Stimulated activated CD8-positive, alpha-beta memory T cell treated with anti-CD3 and anti-CD28 coated beads, Interleukin-4, amount 100 ng/mL, for 1 hour (primary cell): ENCODE measurements around the gene FAM89B.

Source experiments
- DNase-seq, 2 donors: peaks; one replicate each; pipeline ENCODE4 v3.0.0-alpha.2; 2020; ENCODE audit warnings: low read depth in 2 of 2, low spot score in 1 of 2

Gene FAM89B

GRCh38 chr11:65588199-65589054 is 16.1 kb downstream of the FAM89B start:
- DNase-seq: peak in 1 of 2 donors; percentile 61

DNA sequence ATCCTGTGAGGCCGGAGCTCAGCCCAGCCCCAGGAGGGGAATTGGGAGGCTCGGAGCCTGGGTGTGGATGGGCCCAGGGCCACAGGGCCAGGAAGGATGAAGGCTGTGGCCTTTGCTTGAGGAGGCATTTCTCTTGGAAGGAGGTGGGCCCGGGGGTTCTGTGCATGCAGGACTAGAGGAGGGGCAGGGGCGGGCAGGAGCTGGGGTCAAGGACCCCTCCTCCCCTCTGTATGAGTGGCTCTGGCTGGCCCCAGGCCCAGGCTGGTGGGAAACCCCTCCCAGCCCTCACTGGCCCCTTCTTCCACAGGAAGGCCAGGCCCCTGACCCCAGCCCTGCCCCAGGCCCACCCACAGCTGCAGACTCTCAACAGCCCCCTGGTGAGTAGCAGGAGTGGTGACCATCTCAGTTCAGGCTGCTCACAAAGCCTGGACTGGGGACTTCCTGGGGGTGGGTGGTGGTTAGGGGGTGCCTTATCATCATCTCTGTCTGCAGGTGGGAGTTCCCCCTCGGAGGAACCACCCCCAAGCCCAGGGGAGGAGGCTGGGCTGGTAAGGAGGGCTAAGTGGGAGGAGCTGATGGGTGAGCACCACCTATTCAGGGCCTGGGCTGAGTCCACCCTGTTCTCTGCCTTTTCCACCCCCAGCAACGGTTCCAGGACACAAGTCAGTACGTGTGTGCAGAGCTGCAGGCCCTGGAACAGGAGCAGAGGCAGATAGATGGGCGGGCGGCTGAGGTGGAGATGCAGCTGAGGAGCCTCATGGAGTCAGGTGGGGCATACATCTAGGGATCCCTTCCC is 17.3 kb downstream of the FAM89B start:
- DNase-seq: no peak

- DNase-seq: no peak
Observed at GRCh38 chr11:65590240-65590738, 18.0 kb downstream of the FAM89B start.

DNA sequence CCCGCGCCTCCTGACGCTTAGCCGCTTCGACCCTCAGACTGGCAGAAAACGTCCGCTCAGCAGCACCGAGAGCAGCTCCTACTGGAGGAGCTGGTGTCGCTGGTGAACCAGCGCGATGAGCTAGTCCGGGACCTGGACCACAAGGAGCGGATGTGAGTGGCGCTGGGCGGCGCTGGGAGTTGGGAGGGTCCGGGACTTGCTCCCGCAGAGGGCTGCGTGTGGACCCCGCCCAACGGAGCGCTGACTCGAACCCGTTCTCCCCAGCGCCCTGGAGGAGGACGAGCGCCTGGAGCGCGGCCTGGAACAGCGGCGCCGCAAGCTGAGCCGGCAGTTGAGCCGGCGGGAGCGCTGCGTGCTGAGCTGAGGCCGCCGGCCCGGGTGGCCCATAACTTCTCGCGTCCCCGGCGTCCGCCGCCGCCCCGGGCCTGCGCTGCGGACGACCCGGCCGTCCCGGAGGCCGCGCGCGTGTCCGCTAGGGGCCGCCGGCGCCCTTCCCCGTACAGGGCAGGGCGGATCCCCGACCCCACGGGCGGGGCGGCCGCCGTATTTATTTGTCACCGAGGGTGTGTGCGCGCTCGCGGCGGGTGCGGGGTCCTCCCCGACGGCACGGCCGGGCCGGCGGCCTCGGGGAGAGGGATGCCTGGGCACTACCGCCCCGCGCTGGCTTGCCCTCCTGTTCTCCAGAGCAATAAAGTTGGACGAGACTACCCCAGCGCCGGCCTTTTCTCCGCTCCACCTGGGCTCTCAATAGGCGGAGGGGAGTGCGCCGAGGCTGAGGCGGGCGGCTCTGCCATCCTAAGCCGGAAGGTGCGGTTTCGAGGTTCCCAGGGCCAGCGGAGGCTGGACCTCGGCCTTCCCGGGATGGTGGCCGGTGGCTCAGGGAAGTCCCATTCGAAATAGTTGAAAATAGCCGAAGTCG is 19.9 kb downstream of the FAM89B start:
- no peak for DNase-seq

DNA sequence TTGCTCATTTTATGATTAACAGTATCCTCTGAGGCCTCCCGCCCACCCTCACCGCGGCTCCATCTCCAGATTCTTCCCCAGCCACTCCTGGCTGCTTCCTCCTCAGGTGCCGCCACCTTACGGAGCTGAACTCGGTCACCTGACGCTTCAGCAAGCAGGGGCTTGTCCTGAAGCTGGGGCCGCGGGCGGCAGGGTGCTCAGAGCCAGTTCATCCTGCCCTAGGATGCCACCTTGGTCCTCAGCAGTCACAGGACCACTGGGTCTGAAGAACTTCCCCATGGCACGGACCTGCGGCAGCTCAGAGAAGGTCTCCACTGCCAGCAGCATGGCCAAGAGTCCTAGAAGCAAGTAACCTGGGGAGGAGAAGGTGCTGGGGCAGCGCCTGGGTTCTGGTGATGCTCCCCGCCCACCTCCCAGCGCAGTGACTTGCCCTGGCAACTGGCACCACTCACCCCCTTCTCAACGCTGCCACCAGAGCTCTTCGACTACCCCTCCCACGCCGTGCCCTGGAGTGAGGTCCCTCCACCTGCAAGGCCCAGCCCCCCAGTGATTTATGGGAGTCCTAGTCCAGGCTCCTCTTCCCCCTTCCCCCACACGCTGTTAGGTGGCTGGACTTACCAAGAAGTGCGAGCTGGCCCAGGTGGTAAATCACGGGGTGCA is 20.6 kb downstream of the FAM89B start:
- no peak for DNase-seq

GRCh38 chr11:65593518-65594414 is 21.4 kb downstream of the FAM89B start:
- DNase-seq: no peak

DNA sequence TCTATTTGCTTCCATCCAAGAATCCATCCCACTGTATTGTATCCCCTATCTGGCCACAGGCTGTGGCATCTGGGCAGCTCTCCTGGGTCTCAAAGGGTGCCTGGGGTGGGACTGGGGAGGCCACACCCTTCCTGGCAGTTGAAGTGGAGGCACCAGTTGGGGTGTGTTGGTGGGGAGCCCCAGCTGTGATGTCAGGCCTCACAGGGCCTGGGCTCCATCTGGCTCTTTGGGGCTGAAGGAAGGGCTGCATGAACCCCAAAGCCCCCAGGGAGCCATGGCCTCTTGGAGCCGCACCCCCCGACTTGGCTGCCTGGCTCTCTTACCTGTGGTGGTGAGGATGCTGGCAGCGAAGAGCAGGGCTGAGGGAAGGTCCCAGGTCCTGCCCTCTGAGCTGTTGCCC is 22.8 kb downstream of the FAM89B start:
- no peak for DNase-seq

- DNase-seq: no peak
Observed at GRCh38 chr11:65595543-65596281, 23.4 kb downstream of the FAM89B start, which contains the start of gene KCNK7. TSS of gene KCNK7 (minus strand) at chr11:65595800. CDS start at chr11:65595772, 28 bp downstream.

- DNase-seq: no peak
Observed at GRCh38 chr11:65596520-65596919, 24.2 kb downstream of the FAM89B start.

GRCh38 chr11:65598258-65598699 is 25.9 kb downstream of the FAM89B start:
- DNase-seq: no peak

DNA sequence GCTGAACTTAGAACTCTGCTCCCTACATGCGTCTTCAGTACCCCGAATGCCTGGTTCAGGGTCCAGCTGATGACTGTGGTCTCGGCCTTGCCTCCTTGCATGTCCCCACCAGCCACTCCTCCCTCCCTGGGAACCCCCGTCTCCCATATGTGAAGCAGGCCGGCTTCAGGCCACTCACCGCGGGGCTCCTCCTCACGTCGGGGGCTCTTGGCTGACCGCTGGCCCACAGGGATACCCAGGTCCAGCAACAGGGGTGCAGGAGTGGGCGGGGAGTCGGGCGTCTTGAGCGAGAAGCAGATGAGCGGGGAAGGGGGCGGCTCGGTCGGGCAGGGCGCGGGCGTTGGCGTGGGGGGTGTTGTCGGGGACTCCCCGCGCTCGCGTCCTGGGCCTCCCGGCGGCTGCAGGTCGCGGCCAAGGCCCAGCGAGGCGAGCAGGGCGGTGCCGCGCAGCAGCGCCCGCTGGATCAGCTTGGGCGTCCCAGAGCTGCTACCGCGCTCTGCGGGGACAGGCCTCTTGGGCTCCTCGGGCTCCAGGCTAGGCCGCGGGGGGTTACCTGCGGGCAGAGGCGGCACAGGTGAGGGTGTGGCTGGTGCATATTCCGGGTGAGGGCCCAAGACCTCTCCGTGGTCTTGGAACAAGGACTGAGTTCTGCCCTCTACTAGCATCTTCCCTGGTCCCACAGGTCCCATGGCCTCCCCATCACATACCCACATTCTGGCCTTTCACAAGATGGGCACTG is 27.0 kb downstream of the FAM89B start:
- no peak for DNase-seq

- DNase-seq: no peak
Observed at GRCh38 chr11:65599955-65600246, 27.6 kb downstream of the FAM89B start.

DNA sequence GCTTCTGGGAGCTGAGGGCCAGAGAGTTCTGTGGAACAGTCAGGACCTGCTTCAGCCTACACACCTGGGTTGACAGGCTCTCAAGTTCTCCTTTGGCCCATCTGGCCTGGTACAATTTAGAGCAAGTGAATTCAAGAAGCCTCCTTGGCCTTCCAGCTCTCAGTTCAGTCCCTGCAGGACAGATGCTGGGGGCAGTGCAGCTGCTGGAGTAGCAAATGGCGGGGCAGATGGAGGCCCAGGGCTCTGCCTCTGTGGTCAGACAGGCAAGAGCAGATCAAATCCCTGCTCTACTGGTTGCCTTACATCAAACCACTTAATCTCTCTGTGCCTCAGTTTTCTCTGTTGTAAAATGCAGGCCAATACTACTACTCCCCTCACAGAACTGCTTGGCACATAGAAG is 31.9 kb downstream of the FAM89B start:
- no peak for DNase-seq

DNA sequence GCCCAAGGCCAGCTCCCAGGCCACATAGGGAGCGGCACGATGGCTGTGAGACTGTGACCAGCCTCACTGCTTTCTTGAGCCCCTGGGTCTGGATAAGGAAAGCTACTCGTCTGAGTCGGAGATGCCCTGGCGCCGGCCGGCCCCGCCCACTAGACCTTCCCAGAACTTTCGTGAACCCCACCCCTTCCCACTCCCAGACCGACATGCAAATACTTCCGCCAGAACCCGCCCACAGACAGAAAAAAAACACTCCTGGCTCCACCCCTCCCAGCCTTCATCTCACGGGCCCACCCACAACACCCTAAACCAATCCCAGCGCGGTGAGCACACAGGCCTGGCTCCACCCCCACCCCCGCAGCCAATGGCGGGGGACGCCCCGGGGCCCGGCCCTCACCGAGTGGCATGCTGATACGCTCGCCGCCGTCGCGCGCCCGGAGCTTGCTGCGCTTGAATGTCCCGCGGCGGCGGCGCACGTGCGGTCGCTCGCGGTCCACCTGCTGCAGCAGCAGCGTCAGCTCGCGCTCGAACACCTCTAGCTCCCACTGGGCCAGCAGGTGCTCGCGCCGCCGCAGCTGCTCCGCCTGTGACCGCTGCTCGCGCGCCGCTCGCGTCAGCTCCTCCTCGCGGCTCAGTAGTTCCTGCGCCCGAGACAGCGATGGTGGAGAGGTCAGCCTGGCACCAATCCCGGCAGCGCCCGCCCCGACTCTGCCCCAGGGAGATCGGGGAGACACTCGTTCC is 34.7 kb downstream of the FAM89B start:
- DNase-seq: no peak

DNA sequence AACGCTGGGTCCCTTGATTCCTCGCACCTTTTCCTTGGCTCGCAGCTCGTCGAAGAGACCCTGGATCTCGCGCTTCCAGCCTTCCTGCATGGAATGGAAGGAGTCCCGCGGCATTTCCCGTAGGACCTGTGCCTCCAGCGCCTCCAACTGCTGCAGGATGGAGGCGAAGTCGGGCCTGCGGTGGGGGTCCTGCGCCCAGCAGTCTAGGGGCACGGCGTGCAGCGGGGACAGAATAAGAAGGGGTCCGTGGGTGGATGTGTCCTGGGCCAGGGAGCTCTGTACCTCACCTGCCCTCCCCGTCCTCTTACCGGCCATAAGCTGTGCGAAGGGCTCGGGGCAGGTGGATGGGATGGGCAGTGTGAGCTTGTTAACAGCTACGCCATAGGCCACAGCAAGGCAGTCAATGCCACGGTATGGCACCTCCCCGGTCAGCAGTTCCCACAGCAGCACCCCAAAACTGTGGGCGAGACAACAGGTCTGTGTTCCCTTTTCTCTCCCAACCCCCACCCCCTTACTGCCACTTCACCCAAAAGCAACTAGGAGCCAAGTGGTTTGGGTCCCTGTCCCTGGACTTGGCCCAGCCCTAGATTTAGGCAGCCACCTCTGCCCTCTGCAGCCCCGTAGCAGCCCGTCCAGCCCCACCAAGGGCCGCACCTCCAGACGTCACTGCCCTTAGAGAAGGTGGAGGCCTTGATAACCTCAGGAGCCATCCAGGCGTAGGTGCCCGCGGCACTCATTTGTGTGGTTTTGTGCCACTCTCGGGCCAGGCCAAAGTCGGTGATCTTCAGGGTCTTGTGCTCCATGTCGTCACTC is 35.5 kb downstream of the FAM89B start:
- DNase-seq: no peak

DNA sequence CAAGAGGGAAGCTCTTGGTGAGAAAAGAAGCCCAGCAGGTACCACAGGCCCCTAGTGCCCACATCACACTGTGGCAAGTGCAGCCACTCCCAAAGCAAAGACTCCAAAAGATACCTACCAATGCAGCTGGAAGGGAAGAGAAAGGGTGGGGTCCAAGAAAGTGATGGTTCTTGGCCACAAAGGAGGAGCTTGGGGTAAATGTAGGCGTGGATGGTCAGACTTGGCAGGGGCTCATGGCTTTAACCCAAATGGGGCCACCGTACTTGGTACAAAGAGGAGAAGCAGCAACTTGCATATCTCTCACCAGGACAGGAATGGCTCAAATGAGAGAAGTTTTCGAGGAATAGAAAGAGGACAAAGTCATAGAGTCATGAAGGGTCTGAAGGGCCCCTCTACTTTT is 36.9 kb downstream of the FAM89B start:
- DNase-seq: no peak

- DNase-seq: no peak
Observed at GRCh38 chr11:65609665-65610064, 37.3 kb downstream of the FAM89B start.
